ENCODE results near the gene ITGAX. TPM values are rescaled to one million over a fixed set of nuclear protein-coding genes. Genes with fewer than 3 reads are reported as not detected.
A peak's percentile ranks its signal among the peaks of the same experiment; 100 is the strongest.

Gene ITGAX
- total RNA-seq, 1 donor from 2014 or later, result not detected

DNA sequence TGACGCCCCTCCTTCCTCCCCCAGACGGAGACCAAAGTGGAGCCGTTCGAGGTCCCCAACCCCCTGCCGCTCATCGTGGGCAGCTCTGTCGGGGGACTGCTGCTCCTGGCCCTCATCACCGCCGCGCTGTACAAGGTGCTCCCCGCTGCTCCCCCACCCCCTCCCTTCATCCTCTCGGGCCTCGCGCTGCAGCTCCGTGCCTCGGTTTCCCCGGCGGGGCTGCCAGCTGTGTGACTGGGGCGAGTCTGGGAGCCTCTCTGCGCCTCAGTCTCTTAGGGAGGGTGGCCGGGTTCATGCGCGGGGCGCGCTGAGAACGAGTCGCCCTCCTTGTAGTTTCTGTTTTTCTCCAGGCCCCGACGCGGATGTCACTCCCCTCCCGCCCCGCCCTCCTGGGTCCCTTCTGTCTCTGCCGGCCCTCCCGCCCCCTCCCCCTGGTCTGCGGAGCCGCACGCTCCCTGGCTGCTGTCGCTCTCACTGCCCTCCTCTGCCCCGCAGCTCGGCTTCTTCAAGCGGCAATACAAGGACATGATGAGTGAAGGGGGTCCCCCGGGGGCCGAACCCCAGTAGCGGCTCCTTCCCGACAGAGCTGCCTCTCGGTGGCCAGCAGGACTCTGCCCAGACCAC lies 23.7 kb upstream of the ITGAX start:
- peaks cover 3% of the 10 kb centered on the region for H3K4me1 Mint-ChIP-seq (ENCODE audit: low read depth)
- H3K4me3 Mint-ChIP-seq (ENCODE audit: unreplicated experiment), result no peak overlapping the region
- H3K36me3 Mint-ChIP-seq (ENCODE audit: low read depth), result no peaks in the 10 kb centered on the region
- no peak overlapping the region for H3K27ac Mint-ChIP-seq (ENCODE audit: unreplicated experiment)
- TF ChIP-seq, protein P1, sequence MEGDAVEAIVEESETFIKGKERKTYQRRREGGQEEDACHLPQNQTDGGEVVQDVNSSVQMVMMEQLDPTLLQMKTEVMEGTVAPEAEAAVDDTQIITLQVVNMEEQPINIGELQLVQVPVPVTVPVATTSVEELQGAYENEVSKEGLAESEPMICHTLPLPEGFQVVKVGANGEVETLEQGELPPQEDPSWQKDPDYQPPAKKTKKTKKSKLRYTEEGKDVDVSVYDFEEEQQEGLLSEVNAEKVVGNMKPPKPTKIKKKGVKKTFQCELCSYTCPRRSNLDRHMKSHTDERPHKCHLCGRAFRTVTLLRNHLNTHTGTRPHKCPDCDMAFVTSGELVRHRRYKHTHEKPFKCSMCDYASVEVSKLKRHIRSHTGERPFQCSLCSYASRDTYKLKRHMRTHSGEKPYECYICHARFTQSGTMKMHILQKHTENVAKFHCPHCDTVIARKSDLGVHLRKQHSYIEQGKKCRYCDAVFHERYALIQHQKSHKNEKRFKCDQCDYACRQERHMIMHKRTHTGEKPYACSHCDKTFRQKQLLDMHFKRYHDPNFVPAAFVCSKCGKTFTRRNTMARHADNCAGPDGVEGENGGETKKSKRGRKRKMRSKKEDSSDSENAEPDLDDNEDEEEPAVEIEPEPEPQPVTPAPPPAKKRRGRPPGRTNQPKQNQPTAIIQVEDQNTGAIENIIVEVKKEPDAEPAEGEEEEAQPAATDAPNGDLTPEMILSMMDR (IDR thresholded peaks at IDR 0.05), result no peak
- H3K27me3 Mint-ChIP-seq (ENCODE audit: low read depth), result peaks cover 39% of the 10 kb centered on the region
- no peaks in the 10 kb centered on the region for H3K9me3 Mint-ChIP-seq (ENCODE audit: low read depth)
- DNase-seq (ENCODE audit: low spot score), result no peak

DNA sequence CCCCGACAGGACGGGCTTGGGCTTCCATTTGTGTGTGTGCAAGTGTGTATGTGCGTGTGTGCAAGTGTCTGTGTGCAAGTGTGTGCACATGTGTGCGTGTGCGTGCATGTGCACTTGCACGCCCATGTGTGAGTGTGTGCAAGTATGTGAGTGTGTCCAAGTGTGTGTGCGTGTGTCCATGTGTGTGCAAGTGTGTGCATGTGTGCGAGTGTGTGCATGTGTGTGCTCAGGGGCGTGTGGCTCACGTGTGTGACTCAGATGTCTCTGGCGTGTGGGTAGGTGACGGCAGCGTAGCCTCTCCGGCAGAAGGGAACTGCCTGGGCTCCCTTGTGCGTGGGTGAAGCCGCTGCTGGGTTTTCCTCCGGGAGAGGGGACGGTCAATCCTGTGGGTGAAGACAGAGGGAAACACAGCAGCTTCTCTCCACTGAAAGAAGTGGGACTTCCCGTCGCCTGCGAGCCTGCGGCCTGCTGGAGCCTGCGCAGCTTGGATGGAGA lies 23.1 kb upstream of the ITGAX start:
- Mint-ChIP-seq H3K4me3 (ENCODE audit: unreplicated experiment) (no peak overlapping the region), H3K27me3 (ENCODE audit: low read depth) (peaks cover 42% of the 10 kb centered on the region), H3K9me3 (ENCODE audit: low read depth) (no peaks in the 10 kb centered on the region), H3K36me3 (ENCODE audit: low read depth) (no peaks in the 10 kb centered on the region), H3K4me1 (ENCODE audit: low read depth) (peaks cover 3% of the 10 kb centered on the region), H3K27ac (ENCODE audit: unreplicated experiment) (no peak overlapping the region)
- DNase-seq (ENCODE audit: low spot score), result no peak
- TF ChIP-seq, protein P1 (IDR thresholded peaks at IDR 0.05), result no peak

DNA sequence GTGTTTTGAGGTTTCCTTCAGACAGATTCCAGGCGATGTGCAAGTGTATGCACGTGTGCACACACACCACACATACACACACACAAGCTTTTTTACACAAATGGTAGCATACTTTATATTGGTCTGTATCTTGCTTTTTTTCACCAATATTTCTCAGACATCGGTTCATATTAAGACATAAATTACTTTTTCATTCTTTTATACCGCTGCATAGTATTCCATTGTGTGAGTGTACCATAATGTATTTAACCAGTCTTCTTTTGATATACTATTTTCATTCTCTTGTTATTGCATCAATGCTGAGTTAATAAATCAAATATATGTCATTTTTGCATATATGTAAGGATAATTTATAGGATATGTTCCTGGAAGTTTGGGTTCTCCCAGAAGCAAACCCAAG lies 22.4 kb upstream of the ITGAX start:
- H3K36me3 Mint-ChIP-seq (ENCODE audit: low read depth), result no peaks in the 10 kb centered on the region
- peaks cover 3% of the 10 kb centered on the region for H3K4me1 Mint-ChIP-seq (ENCODE audit: low read depth)
- H3K27me3 Mint-ChIP-seq (ENCODE audit: low read depth), result peaks cover 40% of the 10 kb centered on the region

DNA sequence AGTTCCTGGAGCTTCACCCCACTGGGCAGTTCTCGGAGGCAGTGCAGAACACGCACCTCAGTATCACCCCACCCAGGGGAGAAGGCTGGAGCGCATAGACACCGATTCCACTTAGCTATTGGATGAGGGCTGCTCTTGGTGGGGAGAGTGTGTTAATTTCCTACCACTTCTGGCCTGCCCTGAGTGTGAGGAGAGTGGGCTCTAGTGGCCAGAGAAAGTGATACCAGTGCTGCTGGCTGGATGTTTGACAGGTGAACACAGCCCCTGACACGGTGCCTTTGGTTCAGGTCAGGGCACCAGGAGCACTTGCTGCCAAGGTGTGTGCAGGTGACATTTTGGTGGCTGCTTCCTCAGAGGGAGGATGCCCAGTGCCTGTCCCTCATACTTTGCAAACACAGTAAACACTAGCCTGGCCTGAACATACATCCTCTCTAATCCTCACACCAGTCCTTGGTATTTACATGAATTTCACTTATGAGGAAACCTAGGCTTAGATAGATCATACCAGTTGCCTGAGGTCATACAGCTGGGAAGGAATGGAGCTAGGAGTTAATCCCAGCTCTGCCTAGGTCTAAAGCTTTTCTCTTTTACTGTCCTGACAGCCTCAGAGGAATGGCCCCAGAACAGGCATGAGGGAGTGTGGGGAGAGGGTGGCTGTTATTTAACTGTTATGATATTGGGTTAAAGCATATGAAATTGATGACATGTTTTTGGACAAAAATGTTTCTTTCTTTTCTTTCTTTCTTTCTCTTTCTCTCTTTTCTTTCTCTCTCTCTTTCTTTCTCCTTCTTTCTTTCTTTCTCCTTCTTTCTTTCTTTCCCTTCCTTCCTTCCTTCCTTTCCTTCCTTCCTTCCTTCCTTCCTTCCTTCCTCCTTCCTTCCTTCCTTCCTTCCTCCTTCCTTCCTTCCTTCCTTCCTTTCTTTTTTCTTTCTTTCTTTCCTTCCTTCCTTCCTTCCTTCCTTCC lies 21.0 kb upstream of the ITGAX start:
- peaks cover under 1% of the 10 kb centered on the region for H3K9me3 Mint-ChIP-seq (ENCODE audit: low read depth)
- no peak overlapping the region for H3K4me3 Mint-ChIP-seq (ENCODE audit: unreplicated experiment)

More for the DNA sequence above, 22.4 kb upstream of the ITGAX start:
- Mint-ChIP-seq H3K9me3 (ENCODE audit: low read depth) (no peaks in the 10 kb centered on the region), H3K27ac (ENCODE audit: unreplicated experiment) (no peak overlapping the region), H3K4me3 (ENCODE audit: unreplicated experiment) (no peak overlapping the region)
- DNase-seq (ENCODE audit: low spot score), result no peak
- TF ChIP-seq, protein P1 (IDR thresholded peaks at IDR 0.05), result no peak

DNA sequence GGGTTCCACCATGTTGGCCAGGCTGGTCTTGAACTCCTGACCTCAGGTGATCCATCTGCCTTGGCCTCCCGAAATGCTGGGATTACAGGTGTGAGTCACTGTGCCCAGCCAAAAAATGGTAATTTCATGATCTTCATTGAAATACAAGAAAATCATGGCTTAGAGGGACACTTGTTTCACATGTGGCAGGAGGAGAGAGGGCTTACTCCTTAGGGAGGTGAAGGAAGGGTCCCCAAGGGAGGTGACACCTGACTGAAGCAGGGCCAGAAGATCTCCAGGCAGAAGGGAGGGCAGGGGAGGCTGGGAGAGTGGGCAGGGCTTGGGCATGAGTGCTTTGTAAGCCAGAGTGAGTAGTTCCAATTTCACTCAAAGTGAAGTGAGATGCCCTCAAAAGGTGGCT lies 20.0 kb upstream of the ITGAX start:
- no peak for DNase-seq (ENCODE audit: low spot score)
- Mint-ChIP-seq H3K9me3 (ENCODE audit: low read depth) (peaks cover 2% of the 10 kb centered on the region), H3K27me3 (ENCODE audit: low read depth) (peaks cover 44% of the 10 kb centered on the region), H3K4me3 (ENCODE audit: unreplicated experiment) (no peak overlapping the region), H3K36me3 (ENCODE audit: low read depth) (no peaks in the 10 kb centered on the region), H3K4me1 (ENCODE audit: low read depth) (peaks cover 3% of the 10 kb centered on the region), H3K27ac (ENCODE audit: unreplicated experiment) (no peak overlapping the region)
- TF ChIP-seq, protein P1 (IDR thresholded peaks at IDR 0.05), result no peak

More for the DNA sequence above, 21.0 kb upstream of the ITGAX start:
- TF ChIP-seq, protein P1 (IDR thresholded peaks at IDR 0.05), result peak; percentile 36
- DNase-seq (ENCODE audit: low spot score), result no peak
- Mint-ChIP-seq H3K4me1 (ENCODE audit: low read depth) (peaks cover 3% of the 10 kb centered on the region), H3K36me3 (ENCODE audit: low read depth) (no peaks in the 10 kb centered on the region), H3K27me3 (ENCODE audit: low read depth) (peaks cover 43% of the 10 kb centered on the region), H3K27ac (ENCODE audit: unreplicated experiment) (no peak overlapping the region)
